GM18520 (cell line): ENCODE data around the gene HBA2.
"Not testable (repeated sequence)": the region's sequence is repeated elsewhere in the genome, so short reads cannot be mapped to it uniquely, and the experiment has no call there.

Source experiments
- ATAC-seq: cut with Tn5 transposase; IDR thresholded peaks from one replicate; pipeline ENCODE4 v1.9.1; 2021; ENCODE audit not compliant: unreplicated experiment

HBA2 gene

DNA sequence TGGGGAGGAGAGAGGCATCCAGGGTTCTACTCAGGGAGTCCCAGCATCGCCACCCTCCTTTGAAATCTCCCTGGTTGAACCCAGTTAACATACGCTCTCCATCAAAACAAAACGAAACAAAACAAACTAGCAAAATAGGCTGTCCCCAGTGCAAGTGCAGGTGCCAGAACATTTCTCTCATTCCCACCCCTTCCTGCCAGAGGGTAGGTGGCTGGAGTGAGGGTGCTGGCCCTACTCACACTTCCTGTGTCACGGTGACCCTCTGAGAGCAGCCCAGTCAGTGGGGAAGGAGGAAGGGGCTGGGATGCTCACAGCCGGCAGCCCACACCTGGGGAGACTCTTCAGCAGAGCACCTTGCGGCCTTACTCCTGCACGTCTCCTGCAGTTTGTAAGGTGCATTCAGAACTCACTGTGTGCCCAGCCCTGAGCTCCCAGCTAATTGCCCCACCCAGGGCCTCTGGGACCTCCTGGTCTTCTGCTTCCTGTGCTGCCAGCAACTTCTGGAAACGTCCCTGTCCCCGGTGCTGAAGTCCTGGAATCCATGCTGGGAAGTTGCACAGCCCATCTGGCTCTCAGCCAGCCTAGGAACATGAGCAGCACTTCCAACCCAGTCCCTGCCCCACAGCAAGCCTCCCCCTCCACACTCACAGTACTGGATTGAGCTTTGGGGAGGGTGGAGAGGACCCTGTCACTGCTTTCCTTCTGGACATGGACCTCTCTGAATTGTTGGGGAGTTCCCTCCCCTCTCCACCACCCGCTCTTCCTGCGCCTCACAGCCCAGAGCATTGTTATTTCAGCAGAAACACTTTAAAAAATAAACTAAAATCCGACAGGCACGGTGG is 1.5 kb downstream of the HBA2 start:
- ATAC-seq: not testable (repeated sequence)

- ATAC-seq: no peak
Observed at GRCh38 chr16:175011-175949, 2.6 kb downstream of the HBA2 start.

GRCh38 chr16:176006-176405 is 3.3 kb downstream of the HBA2 start:
- not testable (repeated sequence) for ATAC-seq

DNA sequence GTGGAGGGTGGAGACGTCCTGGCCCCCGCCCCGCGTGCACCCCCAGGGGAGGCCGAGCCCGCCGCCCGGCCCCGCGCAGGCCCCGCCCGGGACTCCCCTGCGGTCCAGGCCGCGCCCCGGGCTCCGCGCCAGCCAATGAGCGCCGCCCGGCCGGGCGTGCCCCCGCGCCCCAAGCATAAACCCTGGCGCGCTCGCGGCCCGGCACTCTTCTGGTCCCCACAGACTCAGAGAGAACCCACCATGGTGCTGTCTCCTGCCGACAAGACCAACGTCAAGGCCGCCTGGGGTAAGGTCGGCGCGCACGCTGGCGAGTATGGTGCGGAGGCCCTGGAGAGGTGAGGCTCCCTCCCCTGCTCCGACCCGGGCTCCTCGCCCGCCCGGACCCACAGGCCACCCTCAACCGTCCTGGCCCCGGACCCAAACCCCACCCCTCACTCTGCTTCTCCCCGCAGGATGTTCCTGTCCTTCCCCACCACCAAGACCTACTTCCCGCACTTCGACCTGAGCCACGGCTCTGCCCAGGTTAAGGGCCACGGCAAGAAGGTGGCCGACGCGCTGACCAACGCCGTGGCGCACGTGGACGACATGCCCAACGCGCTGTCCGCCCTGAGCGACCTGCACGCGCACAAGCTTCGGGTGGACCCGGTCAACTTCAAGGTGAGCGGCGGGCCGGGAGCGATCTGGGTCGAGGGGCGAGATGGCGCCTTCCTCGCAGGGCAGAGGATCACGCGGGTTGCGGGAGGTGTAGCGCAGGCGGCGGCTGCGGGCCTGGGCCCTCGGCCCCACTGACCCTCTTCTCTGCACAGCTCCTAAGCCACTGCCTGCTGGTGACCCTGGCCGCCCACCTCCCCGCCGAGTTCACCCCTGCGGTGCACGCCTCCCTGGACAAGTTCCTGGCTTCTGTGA is 4.1 kb downstream of the HBA2 start, which contains the start of gene HBA1:
HBA1 (plus strand) TSS at position 204 of the 906 bp plus-strand sequence; CDS start at position 241, 37 bp downstream.
- ATAC-seq: not testable (repeated sequence)

GRCh38 chr16:177394-177822 is 4.7 kb downstream of the HBA2 start:
- no peak for ATAC-seq

- ATAC-seq: no peak
Observed at GRCh38 chr16:177981-178667, 5.4 kb downstream of the HBA2 start.

- ATAC-seq: no peak
Observed at GRCh38 chr16:178668-179015, 6.0 kb downstream of the HBA2 start.

DNA sequence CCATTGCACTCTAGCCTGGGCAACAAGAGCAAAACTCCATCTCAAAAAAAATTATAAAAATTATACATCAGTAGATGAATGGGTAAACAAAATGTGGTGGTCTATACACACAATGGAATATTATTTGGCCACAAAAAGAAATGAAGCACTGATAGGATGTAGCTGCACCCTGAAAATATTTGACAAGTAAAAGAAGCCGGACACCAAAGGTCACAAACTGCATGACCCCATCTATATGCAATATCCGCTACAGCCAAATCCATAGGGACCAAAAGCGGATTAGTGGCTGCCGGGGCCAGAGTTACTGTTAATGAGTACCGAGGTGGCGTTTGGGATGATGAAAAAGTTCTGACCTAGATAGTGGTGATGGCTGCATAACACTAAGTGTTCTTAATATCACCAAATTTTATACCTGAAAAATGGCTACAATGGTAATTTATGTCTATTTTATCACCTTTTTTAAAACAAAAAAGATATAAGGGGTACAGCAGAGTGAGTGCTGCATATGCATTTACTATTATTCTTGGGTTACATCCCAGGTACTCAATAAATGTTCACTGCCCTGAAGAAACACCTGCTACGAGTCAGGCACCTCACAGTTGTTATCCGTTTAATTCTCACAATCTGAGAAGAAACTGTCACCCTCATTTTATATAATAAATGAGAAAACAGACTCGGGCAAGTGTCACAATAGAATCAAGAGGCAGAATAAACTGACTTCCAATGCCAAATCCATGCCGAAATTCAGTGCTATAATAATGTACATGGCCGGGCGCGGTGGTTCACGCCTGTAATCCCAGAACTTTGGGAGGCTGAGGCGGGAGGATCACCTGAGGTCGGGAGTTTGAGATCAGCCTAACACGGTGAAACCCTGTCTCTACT is 6.8 kb downstream of the HBA2 start:
- ATAC-seq: no peak

DNA sequence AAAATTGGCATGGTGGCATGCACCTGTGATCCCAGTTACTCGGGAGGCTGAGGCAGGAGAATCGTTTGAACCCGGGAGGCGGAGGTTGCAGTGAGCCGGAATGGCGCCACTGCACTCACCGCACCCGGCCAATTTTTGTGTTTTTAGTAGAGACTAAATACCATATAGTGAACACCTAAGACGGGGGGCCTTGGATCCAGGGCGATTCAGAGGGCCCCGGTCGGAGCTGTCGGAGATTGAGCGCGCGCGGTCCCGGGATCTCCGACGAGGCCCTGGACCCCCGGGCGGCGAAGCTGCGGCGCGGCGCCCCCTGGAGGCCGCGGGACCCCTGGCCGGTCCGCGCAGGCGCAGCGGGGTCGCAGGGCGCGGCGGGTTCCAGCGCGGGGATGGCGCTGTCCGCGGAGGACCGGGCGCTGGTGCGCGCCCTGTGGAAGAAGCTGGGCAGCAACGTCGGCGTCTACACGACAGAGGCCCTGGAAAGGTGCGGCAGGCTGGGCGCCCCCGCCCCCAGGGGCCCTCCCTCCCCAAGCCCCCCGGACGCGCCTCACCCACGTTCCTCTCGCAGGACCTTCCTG is 7.5 kb downstream of the HBA2 start, which contains the start of gene HBQ1:
HBQ1 (plus strand) TSS at position 359 of the 575 bp plus-strand sequence; CDS start at position 387, 28 bp downstream.
- ATAC-seq: no peak

GRCh38 chr16:180681-181564 is 8.2 kb downstream of the HBA2 start:
- ATAC-seq: no peak

GRCh38 chr16:181565-182021 is 8.9 kb downstream of the HBA2 start:
- ATAC-seq: no peak

DNA sequence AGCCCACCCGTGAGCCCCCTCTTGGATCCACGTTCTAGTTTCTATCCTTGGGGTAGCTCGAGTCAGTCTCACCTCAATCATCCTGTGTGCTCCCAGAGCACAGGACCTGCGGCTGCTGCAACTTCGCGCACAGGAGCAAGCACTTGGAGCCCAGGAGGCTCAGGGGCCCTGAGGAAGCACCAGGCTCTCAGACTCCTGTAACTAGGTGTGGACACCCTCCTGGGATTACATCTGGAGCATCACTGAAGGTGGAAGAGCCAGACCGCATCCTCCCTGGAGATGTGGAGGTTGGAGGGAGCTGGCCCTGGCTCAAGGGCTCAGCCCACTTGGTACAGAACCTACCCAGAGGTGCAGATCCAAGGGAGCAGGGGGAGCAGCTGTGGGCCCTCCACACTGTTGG is 10.3 kb downstream of the HBA2 start:
- ATAC-seq: no peak

GRCh38 chr16:185213-185612 is 12.5 kb downstream of the HBA2 start:
- no peak for ATAC-seq

DNA sequence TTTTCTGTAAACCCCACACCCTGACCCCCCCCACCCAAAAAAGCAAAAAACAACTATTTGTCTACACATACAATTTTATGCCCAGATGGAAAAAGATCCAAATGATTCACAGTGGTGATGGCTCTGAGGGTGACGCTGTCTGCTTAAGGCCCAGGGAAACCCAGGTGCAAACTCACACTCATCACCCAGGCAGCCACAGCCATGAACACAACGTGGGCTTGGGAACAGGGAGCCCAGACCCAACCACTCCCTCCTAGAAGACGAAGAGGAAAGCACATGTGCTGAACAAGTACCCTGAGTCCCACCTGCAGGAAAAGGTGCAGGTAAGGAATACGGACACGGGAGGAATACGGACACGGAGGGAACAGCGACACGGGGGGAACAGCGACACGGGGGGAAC is 13.0 kb downstream of the HBA2 start:
- ATAC-seq: no peak

DNA sequence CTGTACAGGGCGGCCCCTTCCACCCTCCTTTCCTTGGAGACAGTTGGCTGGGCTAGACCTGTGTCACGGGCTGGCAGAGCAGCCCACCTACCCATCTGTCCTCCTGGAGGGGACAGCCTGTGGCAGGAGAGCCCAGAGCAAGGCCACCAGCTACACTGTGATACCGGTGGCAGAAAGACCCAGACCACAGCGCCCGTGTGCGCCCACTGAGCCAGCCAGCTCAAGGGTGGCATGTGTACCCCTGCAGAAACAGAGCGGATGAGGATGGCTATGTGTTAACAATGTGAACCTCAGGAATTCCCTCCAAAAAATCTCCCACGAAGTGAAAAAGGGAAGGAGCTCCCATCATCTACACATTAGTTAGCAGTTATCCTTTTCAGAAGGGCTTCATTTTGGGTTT is 14.7 kb downstream of the HBA2 start:
- no peak for ATAC-seq

- ATAC-seq: no peak
Observed at GRCh38 chr16:188674-189073, 16.0 kb downstream of the HBA2 start.

DNA sequence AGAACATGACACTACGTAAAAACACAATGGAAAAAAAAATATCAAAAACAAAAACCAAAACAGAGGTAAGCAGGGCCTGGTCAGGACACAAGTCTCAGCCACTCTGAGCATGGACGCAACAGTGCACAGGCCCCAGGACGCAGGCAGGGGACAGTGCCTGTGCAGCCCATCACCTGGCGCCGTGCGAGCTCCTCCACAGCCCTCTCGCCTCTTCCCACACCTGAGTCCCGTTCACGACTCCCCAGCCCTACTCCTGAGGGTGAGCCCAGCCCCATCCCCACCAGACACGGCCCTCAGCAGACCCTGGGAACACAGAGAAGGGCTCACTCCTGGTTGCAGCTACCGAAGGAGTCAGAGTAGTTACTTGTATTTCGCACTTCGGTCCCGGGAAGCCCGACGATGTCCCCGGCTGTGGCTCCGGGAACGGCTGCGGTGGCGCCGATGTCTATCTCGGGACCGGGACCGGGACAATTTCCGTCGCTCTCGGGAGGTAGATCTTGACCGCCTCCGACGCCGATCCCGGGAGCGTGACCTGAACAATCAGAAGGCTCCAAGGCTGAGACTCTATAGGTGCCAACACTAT is 17.0 kb downstream of the HBA2 start:
- no peak for ATAC-seq
